ENCODE measurements around the gene QRFP.

Gene QRFP

DNA sequence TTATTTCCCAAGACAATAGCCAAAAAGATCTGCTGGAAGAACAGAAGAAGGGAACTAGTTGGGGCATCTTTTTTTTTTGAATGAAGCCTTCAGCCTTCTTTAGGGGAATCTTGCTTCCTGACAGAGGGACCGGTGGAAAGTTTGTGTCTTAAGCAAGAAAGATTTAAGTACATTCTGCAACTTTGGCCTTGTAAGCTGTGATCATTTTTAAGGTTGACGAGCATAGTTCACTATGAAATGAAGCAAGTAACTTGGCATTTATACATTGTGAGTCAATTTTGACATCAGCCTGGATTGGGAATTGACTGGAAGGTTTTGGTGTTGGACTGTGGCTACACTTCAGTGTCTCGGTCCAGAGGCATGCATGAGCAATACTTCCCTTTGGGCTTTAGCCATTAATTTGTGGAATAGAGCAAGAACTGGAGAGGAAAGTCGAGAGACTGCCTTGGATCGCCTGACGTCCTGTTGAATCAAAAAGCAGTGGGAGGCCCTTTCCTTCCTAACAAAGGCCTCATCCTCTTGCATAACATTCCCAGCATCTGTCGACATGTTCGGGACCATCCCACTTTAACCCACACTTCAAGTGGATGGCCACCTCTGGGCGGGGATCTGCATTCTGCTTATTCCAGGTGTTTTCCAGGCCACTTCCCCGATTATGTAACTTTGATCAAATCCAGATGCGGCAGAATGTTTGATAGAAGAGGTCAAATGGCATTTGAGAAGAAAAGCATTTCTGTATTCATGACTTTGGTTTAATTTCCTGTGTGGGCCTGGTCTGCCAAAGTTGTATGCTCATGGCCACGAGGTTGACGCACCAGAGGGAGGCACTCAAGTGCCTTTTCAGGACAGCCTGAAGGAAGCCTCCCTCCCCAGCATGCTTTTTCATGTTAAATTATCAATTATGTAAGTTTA, 49.0 kb downstream of the QRFP start:
- DNase-seq: no peak

DNA sequence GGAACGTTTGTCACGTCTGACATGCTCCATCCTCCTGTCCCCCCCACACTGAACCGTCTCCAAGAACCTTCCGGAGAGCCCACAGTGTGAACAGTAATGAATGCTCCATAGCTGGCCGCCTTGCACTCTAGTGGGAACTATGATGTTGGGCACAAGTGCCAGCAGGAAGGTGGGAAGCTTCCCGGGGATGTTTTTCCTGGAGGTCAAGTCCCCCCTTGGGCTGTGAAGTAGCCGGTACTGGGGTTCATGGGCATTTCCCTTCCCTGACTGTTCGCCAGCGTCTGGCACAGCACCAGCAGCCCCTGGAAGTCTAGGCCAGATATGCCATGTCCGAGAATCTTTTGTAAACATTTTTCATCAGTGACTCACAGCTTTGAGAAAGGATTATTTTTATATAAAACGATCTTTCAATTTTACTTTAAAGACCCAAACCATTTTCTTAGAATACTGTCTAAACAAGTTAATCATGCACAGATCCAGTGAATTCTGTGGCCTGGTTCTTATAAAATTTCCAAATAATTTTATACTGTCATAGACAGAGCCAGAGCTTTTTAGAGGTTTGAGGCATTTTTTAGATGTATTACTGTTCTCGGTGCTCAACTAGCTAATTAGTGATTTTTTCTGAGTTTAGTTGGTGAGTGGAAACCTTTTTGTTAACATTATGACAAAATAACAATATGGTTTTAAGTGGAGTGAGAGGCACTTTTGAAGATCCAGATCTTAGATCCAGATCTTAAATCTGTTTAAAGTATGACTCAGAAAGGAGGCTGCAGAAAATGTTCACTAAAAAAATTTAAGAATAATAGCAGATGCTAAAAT, 49.9 kb downstream of the QRFP start:
- DNase-seq: no peak

DNA sequence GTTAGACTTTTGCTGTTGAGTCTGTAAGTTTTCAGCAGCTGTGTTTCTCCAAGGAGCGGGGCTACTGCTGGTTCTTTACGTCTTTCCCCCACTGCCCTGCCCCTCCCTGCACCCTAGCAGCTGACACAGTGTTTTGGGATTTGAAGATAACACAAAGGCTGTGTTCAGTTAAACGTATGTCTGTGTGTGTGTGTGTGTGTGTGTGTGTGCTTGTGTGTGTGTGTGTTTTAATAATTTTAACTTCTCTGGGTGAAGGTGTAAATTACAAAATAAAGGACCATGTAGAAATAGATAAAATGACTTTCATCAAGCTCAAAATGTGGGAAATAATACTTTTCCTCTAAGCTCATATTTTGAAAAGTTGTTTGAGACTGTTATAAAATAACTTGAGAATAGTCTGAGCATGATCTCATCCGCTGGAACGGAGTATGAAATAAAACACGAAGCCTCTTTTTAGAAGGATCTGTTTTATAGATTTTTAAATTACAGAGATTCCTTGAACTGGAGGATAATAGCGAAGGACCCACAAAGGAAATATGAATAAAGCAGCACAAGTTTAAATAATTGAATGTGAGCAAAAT, 50.6 kb downstream of the QRFP start:
- DNase-seq: no peak

DNA sequence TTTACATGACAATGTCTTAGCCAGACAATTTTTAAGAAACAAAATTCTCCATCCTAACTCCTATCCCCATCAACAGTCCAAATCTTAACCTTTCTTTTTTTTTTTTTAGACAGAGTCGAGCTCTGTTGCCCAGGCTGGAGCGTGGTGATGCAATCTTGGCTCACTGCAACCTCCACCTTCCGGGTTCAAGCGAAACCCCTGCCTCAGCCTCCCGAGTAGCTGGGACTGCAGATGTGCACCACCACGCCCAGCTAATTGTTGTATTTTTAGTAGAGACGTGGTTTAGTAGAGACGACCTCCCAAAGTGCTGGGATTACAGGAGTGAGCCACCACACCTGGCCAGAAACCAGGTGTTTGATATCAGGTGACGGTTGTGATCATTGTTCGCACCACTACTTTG, 51.4 kb downstream of the QRFP start:
- no peak for DNase-seq

DNA sequence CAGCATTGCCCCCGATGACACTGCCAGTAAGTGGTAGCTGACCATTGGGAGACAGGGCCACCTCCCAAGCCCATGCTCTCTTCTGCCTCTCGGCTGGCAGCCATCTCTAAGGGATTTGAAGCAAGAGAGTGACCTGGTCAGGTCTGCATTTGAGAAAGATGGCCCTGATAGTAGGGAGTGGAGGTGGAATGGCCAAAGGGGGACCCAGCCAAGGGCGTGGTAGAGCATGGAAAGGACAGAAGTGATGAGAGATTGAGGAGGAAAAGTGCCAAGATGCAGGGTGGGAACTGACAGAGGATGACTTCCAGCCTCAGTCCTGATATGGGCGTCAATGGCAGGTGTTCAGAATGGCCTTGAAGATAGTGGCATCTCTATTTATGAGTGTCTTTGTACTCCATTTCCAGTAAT, 52.6 kb downstream of the QRFP start:
- no peak for DNase-seq

DNA sequence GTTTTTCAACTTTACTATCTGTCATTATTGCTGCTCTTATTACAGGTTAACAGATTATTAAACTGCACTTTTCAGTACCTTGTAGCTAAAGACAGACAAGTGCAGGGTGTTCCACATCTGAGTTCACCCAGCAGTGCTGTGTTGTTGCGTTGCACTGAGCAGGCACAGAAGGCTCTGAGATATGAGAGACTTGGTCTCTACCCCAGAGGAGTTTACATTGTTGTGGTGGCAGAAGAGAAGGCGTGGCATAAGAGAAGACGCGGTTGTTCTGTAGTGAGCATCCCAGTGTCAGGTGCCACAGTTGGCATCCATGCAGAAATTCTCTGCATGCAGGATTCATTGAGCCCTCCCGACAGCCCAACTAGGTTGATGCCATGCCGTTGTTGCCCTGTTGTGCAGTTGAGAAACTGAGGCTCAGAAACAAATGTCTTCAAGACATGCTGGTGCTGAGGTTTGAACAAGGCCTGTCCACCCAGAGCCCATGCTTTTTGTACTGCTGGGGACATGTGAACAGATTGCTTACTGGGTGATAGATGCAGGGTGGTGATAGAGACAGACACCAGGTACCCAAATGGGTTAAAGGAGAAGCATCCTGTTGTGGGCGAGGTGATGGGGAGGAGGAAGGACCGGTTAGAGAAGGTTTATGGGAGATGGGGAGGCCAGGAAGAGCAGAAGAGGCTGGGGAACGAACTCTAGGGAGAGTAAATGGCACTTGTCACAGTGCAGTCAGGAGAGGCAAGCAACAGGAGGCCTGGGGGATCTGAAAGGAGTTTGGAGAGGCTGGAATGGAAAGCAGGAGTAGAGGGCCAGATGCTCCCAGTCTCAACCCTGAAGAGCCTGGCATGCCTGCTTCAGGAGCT, 53.3 kb downstream of the QRFP start:
- DNase-seq: no peak
